HG03342 (cell line): ENCODE measurements around the gene FBXO36.
"Not testable (repeated sequence)": the region's sequence is repeated elsewhere in the genome, so short reads cannot be mapped to it uniquely, and the experiment has no call there.

ENCODE experiments used
- ATAC-seq: cut with Tn5 transposase; IDR thresholded peaks from one replicate; pipeline ENCODE4 v1.9.1; 2021; ENCODE audit warnings: mild to moderate bottlenecking, moderate library complexity; ENCODE audit not compliant: unreplicated experiment

FBXO36 gene, protein sequence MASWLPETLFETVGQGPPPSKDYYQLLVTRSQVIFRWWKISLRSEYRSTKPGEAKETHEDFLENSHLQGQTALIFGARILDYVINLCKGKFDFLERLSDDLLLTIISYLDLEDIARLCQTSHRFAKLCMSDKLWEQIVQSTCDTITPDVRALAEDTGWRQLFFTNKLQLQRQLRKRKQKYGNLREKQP

DNA sequence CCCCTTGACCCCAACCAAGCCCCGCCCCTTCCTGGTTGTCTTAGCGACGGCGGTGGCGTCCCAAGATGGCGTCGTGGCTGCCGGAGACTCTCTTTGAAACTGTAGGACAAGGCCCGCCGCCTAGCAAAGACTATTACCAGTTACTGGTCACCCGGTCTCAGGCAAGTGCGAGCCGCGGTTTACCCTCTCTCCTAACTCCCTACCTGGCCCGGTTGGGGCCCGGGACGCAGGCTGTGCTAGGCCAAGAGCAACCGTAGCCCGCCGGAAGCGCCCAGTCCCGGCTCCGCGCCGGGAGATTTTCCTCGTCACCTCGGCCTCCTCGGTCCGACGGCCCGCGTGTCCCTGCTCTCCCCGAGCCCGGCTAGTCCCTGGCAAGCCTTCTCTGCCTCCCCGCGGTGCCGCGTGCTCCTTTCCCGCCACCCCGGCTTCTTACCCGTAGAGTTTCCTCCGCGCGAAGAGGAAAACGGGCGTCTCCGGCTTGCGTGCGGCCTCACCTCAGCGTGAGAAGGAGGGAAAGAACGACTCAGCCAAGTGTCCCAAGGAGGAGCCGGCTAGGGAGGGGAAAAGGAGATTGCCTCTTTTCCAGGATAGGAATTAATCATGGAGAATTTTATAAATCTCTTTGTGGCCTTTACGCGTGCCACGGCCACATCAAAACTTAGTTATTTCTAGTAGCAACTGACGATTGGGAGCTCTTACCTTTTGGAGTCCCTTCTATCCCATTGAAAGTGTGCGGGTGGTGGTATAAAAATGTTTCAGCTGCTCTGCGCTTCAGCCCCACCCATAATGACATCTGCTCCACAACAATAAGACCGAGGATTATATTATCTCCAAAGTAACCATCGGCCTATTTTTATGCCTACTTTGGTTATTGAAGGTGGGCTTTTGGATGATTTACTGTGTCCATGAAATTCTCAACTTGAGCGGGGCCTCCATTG lies at the start of gene FBXO36:
Gene FBXO36, plus strand, starts transcription at position 55 of the 938 bp plus-strand sequence. Its CDS starts 11 bp downstream, at position 66.
- peak; percentile 69 for ATAC-seq

DNA sequence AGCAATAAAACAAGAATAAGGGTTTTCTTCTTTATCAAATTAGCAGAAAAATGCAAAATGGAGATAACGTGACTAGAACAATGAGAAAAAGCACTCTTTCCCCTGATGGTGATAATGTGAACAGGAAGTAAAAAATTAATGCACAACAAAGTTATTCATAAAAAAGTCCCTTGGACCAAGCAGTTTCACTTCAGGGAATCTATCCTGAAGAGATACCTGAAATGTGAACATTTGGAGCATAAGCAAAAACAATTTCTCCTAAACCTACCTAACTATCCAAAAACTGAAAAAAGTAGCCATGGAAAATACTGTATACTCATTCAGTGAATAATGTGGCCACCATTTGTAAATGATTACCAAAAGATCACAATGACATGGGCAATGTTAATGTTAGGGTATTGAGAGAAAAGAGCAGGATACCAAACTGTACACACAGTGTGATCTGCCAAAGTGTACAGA lies 49.2 kb upstream of the FBXO36 start:
- peak; percentile 89 for ATAC-seq

DNA sequence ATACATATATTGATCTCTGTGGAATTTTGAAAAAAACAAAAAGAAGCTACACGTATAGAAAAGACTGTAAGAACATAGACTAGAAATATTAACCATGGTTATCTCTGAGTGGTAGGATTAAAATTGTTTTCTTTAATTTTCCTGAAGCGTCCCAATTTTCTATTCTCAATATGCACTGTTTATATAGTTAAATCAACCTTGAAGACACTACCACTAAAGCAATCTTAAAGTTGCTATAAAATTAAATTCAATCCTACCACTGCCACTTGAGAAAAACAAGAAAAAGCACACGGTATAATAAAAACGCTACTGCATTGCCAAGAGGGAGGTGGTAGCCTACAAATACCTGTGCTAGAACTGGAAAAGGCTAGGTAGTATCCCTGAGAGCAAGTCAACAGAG lies 47.7 kb upstream of the FBXO36 start:
- ATAC-seq: no peak

DNA sequence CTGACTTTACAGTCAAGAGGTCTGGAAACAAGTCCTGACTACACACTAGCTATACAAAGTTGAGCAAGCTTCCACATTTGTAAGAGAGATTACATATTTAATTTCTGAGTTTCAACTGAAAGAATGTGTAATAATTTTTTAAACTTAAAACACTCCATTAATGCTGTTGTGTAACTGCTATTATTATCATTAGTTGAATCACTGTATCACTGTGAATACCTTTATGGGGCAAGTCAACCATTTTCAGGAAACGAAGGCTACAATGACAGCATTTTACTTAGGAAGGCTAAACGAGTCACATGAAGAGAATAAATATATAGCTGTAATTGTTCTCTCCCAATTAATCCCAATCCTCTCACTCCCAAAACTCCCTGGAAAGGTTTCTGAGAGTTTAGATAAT lies 46.8 kb upstream of the FBXO36 start:
- no peak for ATAC-seq

- no peak for ATAC-seq
These were observed 42.9 kb upstream of the FBXO36 start for GRCh38 chr2:229879191-229879950.

DNA sequence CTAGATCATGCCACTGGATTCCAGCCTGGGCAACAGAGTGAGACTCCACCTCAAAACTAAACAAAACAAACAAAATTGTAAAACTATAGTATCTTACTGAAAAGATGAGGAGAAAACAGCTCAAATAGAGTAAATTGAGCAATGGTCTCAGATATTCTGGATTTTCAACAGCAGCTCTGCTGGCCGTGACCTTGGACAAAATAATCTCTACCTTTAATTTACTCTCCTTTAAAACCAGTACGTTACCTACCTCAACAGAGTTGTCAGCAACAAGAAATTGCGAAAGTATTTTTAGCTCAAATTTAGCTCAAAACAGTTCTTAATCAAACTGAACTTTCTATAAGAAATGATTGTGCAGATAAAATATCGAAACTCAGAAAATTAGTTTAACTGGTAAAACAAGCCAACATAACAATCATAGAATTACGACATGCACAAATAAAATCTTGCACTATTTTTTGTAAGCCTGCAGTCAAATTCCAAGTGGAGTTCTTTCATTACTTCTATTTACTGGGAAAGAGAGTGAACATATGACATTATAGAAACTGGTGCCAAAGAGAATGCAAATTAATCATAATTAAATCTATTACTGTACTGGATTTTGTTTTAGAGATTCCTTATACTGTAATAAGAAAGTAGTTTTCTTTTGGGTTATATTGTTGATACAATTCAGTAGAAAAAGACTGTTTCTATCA lies 41.3 kb upstream of the FBXO36 start:
- ATAC-seq: no peak

DNA sequence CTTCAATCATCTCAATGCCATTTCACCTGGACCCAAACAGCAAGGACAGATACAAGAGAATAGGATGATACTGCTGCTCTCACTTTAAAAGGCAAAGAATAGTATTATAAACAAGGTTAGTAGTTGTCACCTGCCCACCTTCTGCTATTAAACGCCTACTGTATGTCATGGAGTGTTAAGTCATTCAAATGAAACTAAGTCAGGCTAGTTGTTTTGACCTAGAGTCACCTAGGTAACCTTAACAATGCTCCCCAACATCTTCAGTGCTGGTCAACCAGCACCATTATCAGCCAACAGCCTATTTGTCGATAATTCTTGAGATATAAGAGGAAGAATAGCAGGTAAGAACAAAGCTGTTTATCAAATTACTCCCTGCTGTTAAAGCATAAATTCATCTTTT lies 39.7 kb upstream of the FBXO36 start:
- no peak for ATAC-seq

DNA sequence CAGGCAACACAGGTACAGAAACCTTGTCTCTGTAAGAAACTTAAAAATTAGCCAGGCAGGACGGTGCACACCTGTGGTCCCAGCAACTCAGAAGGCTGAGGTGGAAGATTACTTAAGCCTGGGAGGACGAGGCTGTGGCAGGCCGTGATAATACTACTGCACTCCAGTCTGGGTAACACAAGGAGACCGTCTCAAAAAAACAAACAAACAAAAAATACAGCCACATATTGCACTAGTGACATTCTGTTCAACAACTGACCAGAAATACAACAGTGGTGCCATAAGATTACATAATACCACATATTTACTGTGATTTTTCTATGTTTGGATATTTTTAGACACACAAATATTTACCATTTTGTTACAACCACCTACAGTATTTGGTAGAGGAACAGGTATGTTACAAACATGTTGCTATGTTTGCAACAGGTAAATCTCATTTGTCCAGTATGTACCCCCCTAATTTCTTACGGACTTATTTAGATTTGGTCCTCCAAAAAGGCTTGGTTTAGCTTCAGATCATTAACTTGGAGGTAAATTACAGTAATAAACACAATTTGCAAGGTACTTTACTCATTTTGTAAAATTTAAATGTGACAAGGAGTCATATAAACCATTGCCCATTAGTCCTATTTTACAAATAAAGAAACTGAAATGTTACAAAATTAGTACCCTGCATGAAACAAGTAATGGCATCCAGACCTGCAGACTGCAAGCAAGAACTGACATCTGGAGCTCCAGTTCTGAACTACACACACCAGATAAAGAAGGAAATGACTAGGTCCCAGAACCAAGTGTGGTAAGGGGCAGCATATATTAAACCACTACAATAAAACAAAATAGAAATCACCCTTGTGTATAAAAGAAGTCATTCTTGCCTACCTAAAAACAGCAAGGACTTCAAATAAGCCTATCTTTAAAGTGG lies 37.3 kb upstream of the FBXO36 start:
- ATAC-seq: no peak

DNA sequence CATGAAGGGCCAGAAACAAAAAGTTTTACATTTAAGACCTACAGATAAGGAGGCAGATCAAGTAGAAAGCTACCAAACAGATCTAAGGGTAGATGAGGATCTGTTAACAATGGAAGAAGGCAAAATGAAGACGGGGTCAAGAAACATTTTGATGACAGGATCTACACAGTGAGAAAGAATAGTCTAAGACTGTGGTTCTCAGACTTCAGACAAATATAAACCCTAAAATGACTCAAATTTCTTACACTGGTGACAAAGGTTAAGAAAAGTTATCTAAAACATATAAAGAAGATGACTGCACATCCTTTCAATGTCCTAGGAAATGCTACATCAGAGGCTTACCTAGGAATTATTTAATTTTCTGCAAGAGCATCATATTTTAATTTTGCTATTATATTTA lies 34.9 kb upstream of the FBXO36 start:
- no peak for ATAC-seq

DNA sequence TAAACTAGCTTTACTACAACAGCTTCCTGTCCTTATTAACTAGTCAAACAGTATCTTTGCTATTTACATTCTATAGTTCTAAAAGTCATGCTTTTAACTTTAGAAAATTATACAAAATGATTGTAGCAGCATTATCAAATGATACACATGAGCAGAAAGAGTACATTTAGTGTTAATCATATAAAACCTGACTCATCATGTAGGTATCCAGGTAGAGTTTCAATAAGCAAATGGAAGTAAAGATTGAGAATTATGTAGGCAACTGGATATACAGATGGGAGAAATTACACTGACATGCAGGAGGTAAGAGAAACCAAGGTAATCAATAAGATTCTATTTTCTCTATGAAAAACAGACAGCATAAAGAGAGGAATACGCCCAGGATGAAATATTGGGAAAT lies 34.3 kb upstream of the FBXO36 start:
- no peak for ATAC-seq

DNA sequence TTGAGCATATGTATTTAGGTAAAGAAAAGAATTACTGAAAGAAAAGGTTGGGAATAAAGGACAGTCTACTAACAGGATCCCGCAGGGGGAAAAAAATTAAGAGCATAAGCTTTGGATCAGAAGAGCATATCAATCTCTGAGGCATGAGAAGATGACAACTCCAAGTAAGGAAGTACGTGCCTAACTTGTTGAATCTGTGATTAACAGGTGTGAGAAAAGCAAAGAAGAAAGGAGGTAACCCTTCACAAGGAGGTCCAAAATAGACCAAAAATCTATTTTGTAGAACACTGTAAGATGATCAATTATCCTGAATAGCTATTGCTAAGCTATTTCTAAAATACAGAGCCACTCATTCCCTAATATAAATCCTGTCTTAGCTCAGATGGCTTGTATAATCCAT lies 33.3 kb upstream of the FBXO36 start:
- no peak for ATAC-seq

DNA sequence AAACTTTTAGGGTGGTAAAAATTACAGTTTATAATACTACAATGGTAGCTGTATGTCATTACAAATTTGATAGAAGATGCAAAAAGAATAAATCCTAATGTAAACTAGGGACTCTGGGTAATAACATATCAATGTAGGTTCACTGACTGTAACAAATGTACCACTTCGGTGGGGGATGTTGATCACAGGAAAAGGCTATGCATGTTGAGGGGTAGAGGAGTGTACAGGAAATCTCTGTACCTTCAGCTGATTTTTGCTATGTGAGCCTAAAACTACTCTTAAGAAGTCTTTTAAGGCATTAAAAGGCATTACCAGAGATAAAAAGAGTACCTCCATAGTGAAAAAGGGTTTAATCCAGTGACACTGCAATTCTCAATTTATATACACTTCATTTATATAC lies 25.4 kb upstream of the FBXO36 start:
- no peak for ATAC-seq

GRCh38 chr2:229899604-229900003 lies 22.7 kb upstream of the FBXO36 start:
- ATAC-seq: no peak

DNA sequence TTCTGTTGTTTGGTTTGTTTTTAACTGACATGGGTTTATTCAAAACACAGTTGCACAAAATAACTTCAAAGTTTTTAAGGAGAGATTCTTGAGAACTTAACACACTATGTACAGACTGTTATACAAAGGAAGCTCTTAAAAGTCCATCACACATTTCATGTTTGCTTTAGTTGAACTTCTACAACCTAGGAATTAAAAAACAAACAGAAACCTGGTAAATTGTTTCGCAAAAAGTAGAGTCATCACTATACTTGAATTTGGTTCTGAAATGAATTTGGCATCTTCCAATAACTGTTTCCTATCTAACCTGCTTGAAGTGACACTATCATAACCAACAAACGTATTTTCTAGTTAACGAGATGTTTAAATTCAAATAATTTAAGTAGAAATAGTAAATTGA lies 22.3 kb upstream of the FBXO36 start:
- no peak for ATAC-seq

DNA sequence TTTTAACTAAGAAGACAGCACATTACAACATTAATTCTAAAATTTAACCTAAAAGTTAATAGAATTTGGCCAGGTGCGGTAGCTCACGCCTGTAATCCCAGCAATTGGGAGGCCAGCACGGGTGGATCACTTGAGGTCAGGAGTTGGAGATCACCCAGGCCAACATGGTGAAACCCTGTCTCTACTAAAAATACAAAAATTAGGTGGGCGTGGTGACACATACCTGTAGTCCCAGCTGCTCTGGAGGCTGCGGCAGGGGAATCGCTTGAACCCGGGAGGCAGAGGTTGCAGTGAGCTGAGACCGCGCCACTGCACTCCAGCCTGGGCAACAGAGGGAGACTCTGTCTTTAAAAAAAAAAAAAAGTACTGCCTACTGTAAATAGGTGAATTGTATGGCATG lies 21.8 kb upstream of the FBXO36 start:
- ATAC-seq: not testable (repeated sequence)

GRCh38 chr2:229901819-229902218 lies 20.5 kb upstream of the FBXO36 start:
- no peak for ATAC-seq

- no peak for ATAC-seq
These were observed 19.3 kb upstream of the FBXO36 start for GRCh38 chr2:229903037-229903436.

- no peak for ATAC-seq
These were observed 16.7 kb upstream of the FBXO36 start for GRCh38 chr2:229905601-229906000.

GRCh38 chr2:229909090-229909489 lies 13.2 kb upstream of the FBXO36 start:
- no peak for ATAC-seq
